Fibroblast of skin of back (primary cell): Measurements from ENCODE around the gene ZDBF2. TPM values are rescaled to one million over a fixed set of nuclear protein-coding genes. Genes with fewer than 3 reads are reported as not detected.
"Not testable (repeated sequence)": the region's sequence is repeated elsewhere in the genome, so short reads cannot be mapped to it uniquely, and the experiment has no call there.

Experiments
- DNase-seq: peaks from one replicate; pipeline ENCODE4 v3.0.0-alpha.2; 2013
- polyA plus RNA-seq, 2 experiments: library from polyadenylated mRNA; unstranded; fragments of 120-200 nt; gene quantifications; one replicate each; pipeline ENCODE4 v1.2.1, GENCODE V29; 2013; ENCODE audit not compliant: insufficient read length in 2 of 2

The ZDBF2 gene
- 1.7 TPM for polyA plus RNA-seq (2013, experiment 1 of 2; ENCODE audit: insufficient read length)
- polyA plus RNA-seq (2013, experiment 2 of 2; ENCODE audit: insufficient read length), result 3.5 TPM

- peak; percentile 40 for DNase-seq
Observed at GRCh38 chr2:206274434-206275311, at the start of gene ZDBF2. ZDBF2 (plus strand) TSS chr2:206274663; CDS start chr2:206281850, 7,187 bp downstream.

- no peak for DNase-seq
Observed at GRCh38 chr2:206225435-206226232, 48.8 kb upstream of the ZDBF2 start.

GRCh38 chr2:206228636-206229035, 45.8 kb upstream of the ZDBF2 start:
- DNase-seq, result not testable (repeated sequence)

- no peak for DNase-seq
Observed at GRCh38 chr2:206229642-206230041, 44.8 kb upstream of the ZDBF2 start.

GRCh38 chr2:206230060-206230762, 44.3 kb upstream of the ZDBF2 start:
- peak; percentile 9 for DNase-seq

- no peak for DNase-seq
Observed at GRCh38 chr2:206231669-206232286, 42.7 kb upstream of the ZDBF2 start.

GRCh38 chr2:206232287-206233035, 42.0 kb upstream of the ZDBF2 start:
- DNase-seq, result no peak

- DNase-seq, result no peak
Observed at GRCh38 chr2:206239157-206239556, 35.3 kb upstream of the ZDBF2 start.

- no peak for DNase-seq
Observed at GRCh38 chr2:206240327-206240726, 34.1 kb upstream of the ZDBF2 start.

GRCh38 chr2:206241736-206242135, 32.7 kb upstream of the ZDBF2 start:
- DNase-seq, result no peak

- DNase-seq, result no peak
Observed at GRCh38 chr2:206245265-206245672, 29.2 kb upstream of the ZDBF2 start.

- DNase-seq, result peak; percentile 8
Observed at GRCh38 chr2:206250041-206250897, 24.2 kb upstream of the ZDBF2 start.

GRCh38 chr2:206253125-206253776, 21.2 kb upstream of the ZDBF2 start:
- DNase-seq, result no peak

- DNase-seq, result no peak
Observed at GRCh38 chr2:206253777-206254166, 20.7 kb upstream of the ZDBF2 start.

GRCh38 chr2:206255003-206255402, 19.5 kb upstream of the ZDBF2 start:
- no peak for DNase-seq

- no peak for DNase-seq
Observed at GRCh38 chr2:206256706-206257205, 17.7 kb upstream of the ZDBF2 start.

- DNase-seq, result no peak
Observed at GRCh38 chr2:206257350-206257749, 17.1 kb upstream of the ZDBF2 start.

- no peak for DNase-seq
Observed at GRCh38 chr2:206257861-206258260, 16.6 kb upstream of the ZDBF2 start.

GRCh38 chr2:206258615-206259014, 15.8 kb upstream of the ZDBF2 start:
- not testable (repeated sequence) for DNase-seq
